Stimulated activated CD8-positive, alpha-beta memory T cell treated with anti-CD3 and anti-CD28 coated beads, Interleukin-7, amount 100 ng/mL, for 24 hours (primary cell): ENCODE results near the gene SLC45A1.

Source experiments
- DNase-seq: peaks from one replicate; pipeline ENCODE4 v3.0.0-alpha.2; 2020; ENCODE audit warnings: low read depth

The SLC45A1 gene

GRCh38 chr1:8386247-8386646 lies 68.3 kb downstream of the SLC45A1 start:
- DNase-seq, result no peak

GRCh38 chr1:8388732-8389562 lies 71.0 kb downstream of the SLC45A1 start:
- no peak for DNase-seq

- no peak for DNase-seq
These were observed 72.1 kb downstream of the SLC45A1 start for GRCh38 chr1:8389958-8390535.

GRCh38 chr1:8390707-8391106 lies 72.8 kb downstream of the SLC45A1 start:
- no peak for DNase-seq

- no peak for DNase-seq
These were observed 74.6 kb downstream of the SLC45A1 start for GRCh38 chr1:8392522-8392921.
